Osteocyte (in vitro differentiated cells): ENCODE results near the gene TMEM63C. TPM values are rescaled to one million over a fixed set of nuclear protein-coding genes. Genes with fewer than 3 reads are reported as not detected.

ENCODE experiments used
- DNase-seq: peaks from one replicate; pipeline ENCODE4 v3.0.0; 2021; ENCODE audit warnings: mixed read lengths; ENCODE audit not compliant: unreplicated experiment; ENCODE audit errors: extremely low spot score
- H3K27ac Mint-ChIP-seq: one replicate; pipeline ENCODE4 v1.8.0; 2021; ENCODE audit warnings: mild to moderate bottlenecking, mixed read lengths; ENCODE audit not compliant: unreplicated experiment
- H3K27me3 Mint-ChIP-seq: one replicate; pipeline ENCODE4 v1.8.0; 2021; ENCODE audit warnings: mixed read lengths; ENCODE audit not compliant: unreplicated experiment
- H3K36me3 Mint-ChIP-seq: one replicate; pipeline ENCODE4 v1.8.0; 2021; ENCODE audit warnings: mixed read lengths; ENCODE audit not compliant: unreplicated experiment
- H3K4me1 Mint-ChIP-seq: one replicate; pipeline ENCODE4 v1.8.0; 2021; ENCODE audit warnings: mixed read lengths; ENCODE audit not compliant: unreplicated experiment
- H3K4me3 Mint-ChIP-seq: one replicate; pipeline ENCODE4 v1.8.0; 2021; ENCODE audit warnings: mild to moderate bottlenecking, moderate library complexity, mixed read lengths; ENCODE audit not compliant: unreplicated experiment
- H3K9me3 Mint-ChIP-seq: one replicate; pipeline ENCODE4 v1.8.0; 2021; ENCODE audit warnings: mixed read lengths; ENCODE audit not compliant: unreplicated experiment
- CTCF ChIP-seq: fragments of 200-600 bp; sonication (generic); IDR thresholded peaks from 2 replicates; pipeline ENCODE4 v1.5.0; 2021; ENCODE audit warnings: antibody characterized with exemption, mild to moderate bottlenecking, moderate library complexity
- total RNA-seq: library from RNA; stranded (reverse); gene quantifications from 2 replicates; pipeline ENCODE4 v1.2.1, GENCODE V29; 2021

Gene TMEM63C
- total RNA-seq, 1 donor from 2014 or later: 0.11 TPM

- Mint-ChIP-seq H3K9me3 (no peaks in the 10 kb centered on the region), H3K27me3 (peaks cover 23% of the 10 kb centered on the region), H3K4me3 (peak overlapping the region; percentile 64), H3K4me1 (peaks cover 5% of the 10 kb centered on the region), H3K36me3 (no peaks in the 10 kb centered on the region), H3K27ac (no peak overlapping the region)
- no peak for TF ChIP-seq CTCF
- no peak for DNase-seq
Measured at GRCh38 chr14:77180726-77181602, 634 bp upstream of the TMEM63C start.

GRCh38 chr14:77183896-77184295 is 2.3 kb downstream of the TMEM63C start:
- Mint-ChIP-seq H3K27ac (no peak overlapping the region), H3K4me3 (no peak overlapping the region), H3K36me3 (no peaks in the 10 kb centered on the region), H3K4me1 (peaks cover 5% of the 10 kb centered on the region), H3K27me3 (peaks cover 20% of the 10 kb centered on the region), H3K9me3 (no peaks in the 10 kb centered on the region)
- TF ChIP-seq CTCF: no peak
- DNase-seq: no peak

GRCh38 chr14:77184396-77185092 is 2.9 kb downstream of the TMEM63C start:
- H3K4me1 Mint-ChIP-seq: peaks cover 5% of the 10 kb centered on the region
- no peak for DNase-seq
- H3K27ac Mint-ChIP-seq: no peak overlapping the region
- peaks cover 22% of the 10 kb centered on the region for H3K27me3 Mint-ChIP-seq
- no peaks in the 10 kb centered on the region for H3K36me3 Mint-ChIP-seq
- no peak overlapping the region for H3K4me3 Mint-ChIP-seq
- no peak for TF ChIP-seq CTCF
- no peaks in the 10 kb centered on the region for H3K9me3 Mint-ChIP-seq

- Mint-ChIP-seq H3K27ac (no peak overlapping the region), H3K4me1 (peaks cover 5% of the 10 kb centered on the region), H3K4me3 (no peak overlapping the region)
Measured at GRCh38 chr14:77185093-77185465, 3.5 kb downstream of the TMEM63C start.

More at GRCh38 chr14:77185093-77185465, 3.5 kb downstream of the TMEM63C start:
- Mint-ChIP-seq H3K27me3 (peaks cover 20% of the 10 kb centered on the region), H3K36me3 (no peaks in the 10 kb centered on the region), H3K9me3 (no peaks in the 10 kb centered on the region)
- no peak for TF ChIP-seq CTCF
- no peak for DNase-seq
